Measurements from ENCODE around the gene PNKD.

PNKD gene

GRCh38 chr2:218357236-218358177 lies 87.2 kb downstream of the PNKD start:
- Histone ChIP-seq H3K4me3 (ENCODE audit: low read length) (0 out of 2 replicates have a peak overlapping the region, but pooled peaks have one; percentile 1), H3K36me3 (ENCODE audit: insufficient read depth, low read length) (no peaks in the 10 kb centered on the region), H3K27me3 (ENCODE audit: insufficient read depth, low read length) (no peaks in the 10 kb centered on the region), H3K9ac (ENCODE audit: low read depth, low read length) (no peak overlapping the region), H3K27ac (ENCODE audit: low read depth, low read length) (no peak overlapping the region), H3K9me3 (ENCODE audit: insufficient read depth, low read depth, low read length) (no peaks in the 10 kb centered on the region), H3K4me1 (ENCODE audit: insufficient read depth, low read length) (peaks cover 7% of the 10 kb centered on the region; the same call in 1 of the 2 replicates)
- 67% methylated on average over 17 of the region's 17 CpGs for WGBS

DNA sequence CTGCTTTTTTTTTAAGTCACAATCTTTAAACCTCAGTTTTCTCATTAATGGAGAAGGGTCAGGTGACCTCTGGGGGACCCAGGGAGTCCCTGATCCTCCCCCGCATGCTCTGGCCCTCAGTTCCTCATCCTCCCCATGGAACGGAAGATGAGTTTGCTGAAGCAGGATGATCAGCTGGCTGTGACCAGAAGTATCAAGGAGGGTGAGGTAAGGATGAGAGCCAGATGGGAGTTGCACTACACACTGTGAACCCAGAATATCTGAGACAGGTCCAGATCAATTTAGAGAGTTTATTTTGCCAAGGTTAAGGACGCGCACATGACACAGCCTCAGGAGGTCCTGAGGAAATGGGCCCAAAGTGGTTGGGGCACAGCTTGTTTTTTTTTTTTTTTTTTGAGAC lies 90.1 kb downstream of the PNKD start:
- Histone ChIP-seq H3K9me3 (ENCODE audit: insufficient read depth, low read depth, low read length) (no peaks in the 10 kb centered on the region), H3K9ac (ENCODE audit: low read depth, low read length) (no peak overlapping the region), H3K36me3 (ENCODE audit: insufficient read depth, low read length) (no peaks in the 10 kb centered on the region), H3K4me3 (ENCODE audit: low read length) (no peak overlapping the region), H3K4me1 (ENCODE audit: insufficient read depth, low read length) (peaks cover 7% of the 10 kb centered on the region; the same call in 1 of the 2 replicates), H3K27me3 (ENCODE audit: insufficient read depth, low read length) (no peaks in the 10 kb centered on the region), H3K27ac (ENCODE audit: low read depth, low read length) (no peak overlapping the region)
- WGBS = 92% methylated on average over 4 of the region's 4 CpGs

DNA sequence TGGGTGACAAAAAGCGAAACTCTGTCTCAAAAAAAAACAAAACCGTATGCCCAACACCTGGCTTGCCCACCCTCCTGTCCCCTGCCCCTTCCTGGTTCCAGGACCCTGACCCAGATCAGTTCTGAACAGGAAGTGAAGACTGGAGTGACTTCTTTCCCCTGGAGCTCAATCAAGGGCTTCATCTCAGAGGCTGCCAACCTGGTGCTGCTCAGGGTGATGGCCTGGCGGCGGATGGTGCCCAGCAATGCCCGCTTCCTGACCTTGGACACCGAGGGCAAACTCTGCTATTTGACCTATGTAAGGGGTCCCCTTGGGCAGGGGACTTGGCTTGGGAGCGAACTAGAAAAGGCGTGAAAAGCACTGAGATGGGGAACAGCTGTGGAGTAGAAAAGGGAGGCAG lies 92.3 kb downstream of the PNKD start:
- no peaks in the 10 kb centered on the region for H3K27me3 ChIP-seq (ENCODE audit: insufficient read depth, low read length)
- H3K9ac ChIP-seq (ENCODE audit: low read depth, low read length) = no peak overlapping the region
- H3K4me1 ChIP-seq (ENCODE audit: insufficient read depth, low read length) = peaks cover 2% of the 10 kb centered on the region; the same call in 1 of the 2 replicates
- H3K36me3 ChIP-seq (ENCODE audit: insufficient read depth, low read length) = no peaks in the 10 kb centered on the region
- no peak overlapping the region for H3K27ac ChIP-seq (ENCODE audit: low read depth, low read length)
- no peak overlapping the region for H3K4me3 ChIP-seq (ENCODE audit: low read length)
- WGBS = 93% methylated on average over 8 of the region's 8 CpGs
- H3K9me3 ChIP-seq (ENCODE audit: insufficient read depth, low read depth, low read length) = no peaks in the 10 kb centered on the region

- H3K9me3 ChIP-seq (ENCODE audit: insufficient read depth, low read depth, low read length) = no peaks in the 10 kb centered on the region
Observed at GRCh38 chr2:218363736-218364135, 93.4 kb downstream of the PNKD start.

DNA sequence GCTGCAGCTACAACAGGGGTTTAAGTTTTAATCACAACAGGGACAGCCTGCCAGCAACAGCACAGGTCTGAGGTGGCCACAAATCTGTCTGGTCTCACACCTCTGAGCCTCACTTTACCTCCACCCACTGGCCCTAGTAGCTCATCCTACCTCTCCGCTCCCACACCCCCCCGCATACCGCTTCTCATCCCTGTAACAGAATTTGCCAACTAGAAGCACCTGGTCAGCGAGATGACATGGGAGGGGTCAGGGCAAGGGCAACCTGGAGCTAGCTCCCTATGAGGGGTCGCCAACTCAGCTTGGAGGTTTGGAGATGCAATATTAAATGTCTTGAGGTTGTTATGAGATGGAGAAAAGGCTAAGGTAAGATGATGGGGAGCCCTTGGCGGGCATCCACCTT lies 93.9 kb downstream of the PNKD start:
- Histone ChIP-seq H3K27ac (ENCODE audit: low read depth, low read length) (no peak overlapping the region), H3K4me1 (ENCODE audit: insufficient read depth, low read length) (no peaks in the 10 kb centered on the region), H3K9me3 (ENCODE audit: insufficient read depth, low read depth, low read length) (no peaks in the 10 kb centered on the region), H3K4me3 (ENCODE audit: low read length) (no peak overlapping the region), H3K9ac (ENCODE audit: low read depth, low read length) (no peak overlapping the region), H3K27me3 (ENCODE audit: insufficient read depth, low read length) (no peaks in the 10 kb centered on the region), H3K36me3 (ENCODE audit: insufficient read depth, low read length) (no peaks in the 10 kb centered on the region)
- WGBS = 90% methylated on average over 6 of the region's 6 CpGs

More at GRCh38 chr2:218363736-218364135, 93.4 kb downstream of the PNKD start:
- H3K4me1 ChIP-seq (ENCODE audit: insufficient read depth, low read length) = no peaks in the 10 kb centered on the region
- no peaks in the 10 kb centered on the region for H3K36me3 ChIP-seq (ENCODE audit: insufficient read depth, low read length)
- H3K4me3 ChIP-seq (ENCODE audit: low read length) = no peak overlapping the region
- WGBS = 94% methylated on average over 3 of the region's 3 CpGs
- H3K27me3 ChIP-seq (ENCODE audit: insufficient read depth, low read length) = no peaks in the 10 kb centered on the region
- no peak overlapping the region for H3K27ac ChIP-seq (ENCODE audit: low read depth, low read length)
- no peak overlapping the region for H3K9ac ChIP-seq (ENCODE audit: low read depth, low read length)

DNA sequence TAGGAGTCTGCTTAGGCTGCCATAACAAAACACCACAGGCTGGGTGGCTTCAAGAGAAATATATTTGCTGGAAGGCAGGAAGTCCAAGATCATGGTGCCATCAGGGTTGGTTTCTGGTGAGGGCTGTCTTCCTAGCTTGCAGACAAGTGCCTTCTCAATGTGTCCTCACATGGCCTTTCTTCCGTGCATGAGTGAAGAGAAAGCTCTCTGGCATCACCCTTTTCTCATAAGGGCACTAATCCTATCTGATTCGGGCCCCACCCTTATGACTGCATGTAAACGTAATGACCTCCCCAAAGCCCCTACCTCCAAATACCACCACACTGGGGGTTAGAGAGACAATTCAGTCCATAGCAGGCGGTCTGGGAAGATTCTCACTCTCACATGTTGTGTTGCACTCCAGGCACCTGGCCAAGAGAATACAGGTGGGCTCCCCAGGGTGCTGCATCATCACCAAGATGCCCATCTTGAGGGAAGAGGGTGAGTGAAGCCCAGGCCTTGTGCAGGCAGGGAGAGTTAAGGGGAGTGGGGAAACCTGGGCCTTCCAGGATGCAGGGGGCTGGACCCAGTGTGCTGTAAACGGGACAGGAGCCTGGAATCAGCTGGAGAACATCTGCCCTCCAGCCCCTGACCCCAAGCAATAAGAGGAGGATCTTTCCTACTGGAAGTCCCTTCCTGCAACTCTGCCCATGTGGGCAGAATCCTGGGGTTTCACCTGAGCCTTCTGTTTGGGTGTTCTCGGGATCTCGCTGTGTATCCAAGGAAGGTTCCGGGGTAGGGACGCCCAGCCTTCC lies 96.5 kb downstream of the PNKD start:
- WGBS = 84% methylated on average over 9 of the region's 9 CpGs
- Histone ChIP-seq H3K4me3 (ENCODE audit: low read length) (peak overlapping the region; percentile 63), H3K4me1 (ENCODE audit: insufficient read depth, low read length) (no peaks in the 10 kb centered on the region)

GRCh38 chr2:218367415-218368149 lies 97.3 kb downstream of the PNKD start:
- no peaks in the 10 kb centered on the region for H3K9me3 ChIP-seq (ENCODE audit: insufficient read depth, low read depth, low read length)
- H3K9ac ChIP-seq (ENCODE audit: low read depth, low read length) = peak overlapping the region; percentile 68
- 4% methylated on average over 59 of the region's 60 CpGs for WGBS
- no peaks in the 10 kb centered on the region for H3K4me1 ChIP-seq (ENCODE audit: insufficient read depth, low read length)
- H3K36me3 ChIP-seq (ENCODE audit: insufficient read depth, low read length) = no peaks in the 10 kb centered on the region
- 0 out of 2 replicates have a peak overlapping the region, but pooled peaks have one; percentile 43 for H3K27ac ChIP-seq (ENCODE audit: low read depth, low read length)
- H3K4me3 ChIP-seq (ENCODE audit: low read length) = peak overlapping the region; percentile 63
- H3K27me3 ChIP-seq (ENCODE audit: insufficient read depth, low read length) = no peaks in the 10 kb centered on the region

More for the DNA sequence above, 96.5 kb downstream of the PNKD start:
- no peaks in the 10 kb centered on the region for H3K36me3 ChIP-seq (ENCODE audit: insufficient read depth, low read length)
- no peak overlapping the region for H3K9ac ChIP-seq (ENCODE audit: low read depth, low read length)
- H3K27me3 ChIP-seq (ENCODE audit: insufficient read depth, low read length) = no peaks in the 10 kb centered on the region
- no peaks in the 10 kb centered on the region for H3K9me3 ChIP-seq (ENCODE audit: insufficient read depth, low read depth, low read length)
- no peak overlapping the region for H3K27ac ChIP-seq (ENCODE audit: low read depth, low read length)

- Histone ChIP-seq H3K4me1 (ENCODE audit: insufficient read depth, low read length) (no peaks in the 10 kb centered on the region), H3K9ac (ENCODE audit: low read depth, low read length) (peak overlapping the region; percentile 56; the same call in 1 of the 2 replicates), H3K4me3 (ENCODE audit: low read length) (peak overlapping the region; percentile 63), H3K9me3 (ENCODE audit: insufficient read depth, low read depth, low read length) (no peaks in the 10 kb centered on the region), H3K27ac (ENCODE audit: low read depth, low read length) (no peak overlapping the region), H3K36me3 (ENCODE audit: insufficient read depth, low read length) (no peaks in the 10 kb centered on the region), H3K27me3 (ENCODE audit: insufficient read depth, low read length) (no peaks in the 10 kb centered on the region)
- WGBS = 74% methylated on average over 21 of the region's 21 CpGs
Observed at GRCh38 chr2:218368150-218368528, 97.8 kb downstream of the PNKD start.

DNA sequence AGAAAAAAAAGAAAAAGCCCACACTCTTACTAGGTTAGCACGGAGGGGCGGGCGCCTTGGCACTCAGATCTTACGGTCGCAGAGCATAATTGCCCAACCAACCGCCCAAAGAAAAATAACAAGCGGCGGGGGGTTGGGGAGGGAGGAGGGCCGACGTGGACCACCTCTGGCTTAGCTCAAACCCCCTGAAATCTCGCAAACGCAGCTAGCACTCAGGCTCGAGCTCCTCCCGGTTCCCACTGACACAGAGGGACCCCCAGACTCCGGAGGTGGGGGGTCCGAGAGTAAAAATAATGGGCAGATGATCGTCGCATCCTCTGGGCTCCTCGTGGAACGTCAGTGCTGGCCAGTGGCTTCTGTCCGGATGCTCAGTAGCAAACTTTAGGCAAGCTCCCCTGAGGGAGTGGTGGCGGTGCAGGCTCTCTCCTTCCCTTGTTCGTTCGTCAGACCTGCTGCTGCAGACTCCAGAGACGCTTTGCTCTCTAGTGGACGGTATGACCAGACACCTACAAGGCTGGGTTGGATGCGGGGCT lies 98.4 kb downstream of the PNKD start:
- Histone ChIP-seq H3K4me3 (ENCODE audit: low read length) (peak overlapping the region; percentile 29), H3K36me3 (ENCODE audit: insufficient read depth, low read length) (no peaks in the 10 kb centered on the region), H3K9ac (ENCODE audit: low read depth, low read length) (no peak overlapping the region), H3K9me3 (ENCODE audit: insufficient read depth, low read depth, low read length) (no peaks in the 10 kb centered on the region), H3K27ac (ENCODE audit: low read depth, low read length) (no peak overlapping the region), H3K4me1 (ENCODE audit: insufficient read depth, low read length) (no peaks in the 10 kb centered on the region), H3K27me3 (ENCODE audit: insufficient read depth, low read length) (no peaks in the 10 kb centered on the region)
- 57% methylated on average over 27 of the region's 27 CpGs for WGBS

GRCh38 chr2:218369330-218369729 lies 99.0 kb downstream of the PNKD start:
- H3K4me3 ChIP-seq (ENCODE audit: low read length) = no peak overlapping the region
- H3K9me3 ChIP-seq (ENCODE audit: insufficient read depth, low read depth, low read length) = no peaks in the 10 kb centered on the region
- H3K27me3 ChIP-seq (ENCODE audit: insufficient read depth, low read length) = no peaks in the 10 kb centered on the region
- no peak overlapping the region for H3K27ac ChIP-seq (ENCODE audit: low read depth, low read length)
- no peaks in the 10 kb centered on the region for H3K4me1 ChIP-seq (ENCODE audit: insufficient read depth, low read length)
- no peak overlapping the region for H3K9ac ChIP-seq (ENCODE audit: low read depth, low read length)
- 81% methylated on average over 2 of the region's 2 CpGs for WGBS
- no peaks in the 10 kb centered on the region for H3K36me3 ChIP-seq (ENCODE audit: insufficient read depth, low read length)

Data from HUES64 (cell line).